NCI-H128 (cell line): Measurements from ENCODE around the gene GRPEL2.

ENCODE experiments used
- DNase-seq: peaks from one replicate; lab custom pipeline; 2025; ENCODE audit not compliant: unreplicated experiment; lab: John Stamatoyannopoulos, UW

Gene GRPEL2

GRCh38 chr5:149345147-149345891 lies at the start of gene GRPEL2:
GRPEL2 (plus strand) TSS chr5:149345499; CDS start chr5:149345540, 41 bp downstream.
- DNase-seq = peak; percentile 66

- no peak for DNase-seq
Observed at GRCh38 chr5:149297340-149298025, 47.8 kb upstream of the GRPEL2 start.

- DNase-seq = no peak
Observed at GRCh38 chr5:149298163-149298562, 47.1 kb upstream of the GRPEL2 start.

- DNase-seq = no peak
Observed at GRCh38 chr5:149298842-149299404, 46.4 kb upstream of the GRPEL2 start.

- DNase-seq = no peak
Observed at GRCh38 chr5:149299451-149300054, 45.7 kb upstream of the GRPEL2 start.

GRCh38 chr5:149300441-149300840 lies 44.9 kb upstream of the GRPEL2 start:
- DNase-seq = no peak

GRCh38 chr5:149301049-149301743 lies 44.1 kb upstream of the GRPEL2 start:
- no peak for DNase-seq

GRCh38 chr5:149301744-149302380 lies 43.4 kb upstream of the GRPEL2 start:
- no peak for DNase-seq

- no peak for DNase-seq
Observed at GRCh38 chr5:149302641-149303040, 42.7 kb upstream of the GRPEL2 start.

GRCh38 chr5:149303210-149303609 lies 42.1 kb upstream of the GRPEL2 start:
- no peak for DNase-seq

GRCh38 chr5:149304195-149305078 lies 40.9 kb upstream of the GRPEL2 start:
- no peak for DNase-seq

GRCh38 chr5:149309354-149309753 lies 35.9 kb upstream of the GRPEL2 start:
- DNase-seq = no peak

GRCh38 chr5:149310488-149310887 lies 34.8 kb upstream of the GRPEL2 start:
- DNase-seq = no peak

- no peak for DNase-seq
Observed at GRCh38 chr5:149310947-149311658, 34.2 kb upstream of the GRPEL2 start.

- no peak for DNase-seq
Observed at GRCh38 chr5:149313151-149313841, 32.0 kb upstream of the GRPEL2 start.

- DNase-seq = no peak
Observed at GRCh38 chr5:149314571-149315111, 30.7 kb upstream of the GRPEL2 start.

- DNase-seq = no peak
Observed at GRCh38 chr5:149315753-149316152, 29.5 kb upstream of the GRPEL2 start.
